ENCODE results near the gene DNAJB6. TPM values are rescaled to one million over a fixed set of nuclear protein-coding genes. Genes with fewer than 3 reads are reported as not detected.

DNAJB6 gene
- total and polyA plus RNA-seq, 7 experiments from 2014 or later = 79.8 to 219 (median 114) TPM

- Mint-ChIP-seq H3K27ac (no peak overlapping the region), H3K9me3 (no peaks in the 10 kb centered on the region), H3K4me1 (peaks cover 0 to 5% (median 0%) of the 10 kb centered on the region in 7 donors), H3K4me3 (no peak overlapping the region), H3K36me3 (peaks cover 0 to 30% (median 11%) of the 10 kb centered on the region in 5 donors), H3K27me3 (no peaks in the 10 kb centered on the region)
- ChIA-PET POLR2A (no interaction called here), CTCF (no interaction called here)
- intact Hi-C loops (cut with micrococcal nuclease) = no loop called here
- no peak for DNase-seq
- no peaks in the 10 kb centered on the region for H3K27me3 ChIP-seq (ENCODE audit: control insufficient read depth in 2 of 2, insufficient read depth in 2 of 2, low read length in 2 of 2)
- H3K4me3 ChIP-seq (ENCODE audit: low read length) = no peak overlapping the region
- peaks cover 0 to 58% (median 7%) of the 10 kb centered on the region in 3 experiments for H3K36me3 ChIP-seq (ENCODE audit: control insufficient read depth in 2 of 3, insufficient read depth in 3 of 3, low read length in 3 of 3)
- H3K4me1 ChIP-seq (ENCODE audit: control insufficient read depth in 2 of 2, insufficient read depth in 2 of 2, low read length in 2 of 2) = peaks cover 0 to 9% of the 10 kb centered on the region in 2 donors
- H3K27ac ChIP-seq (ENCODE audit: low read depth, low read length) = no peak overlapping the region
- no peaks in the 10 kb centered on the region for H3K9me3 ChIP-seq (ENCODE audit: control insufficient read depth in 2 of 3, low read length in 3 of 3)
- no peak for ATAC-seq
These were observed 78.7 kb downstream of the DNAJB6 start for GRCh38 chr7:157415486-157415885.

- Histone ChIP-seq H3K4me3 (ENCODE audit: low read length) (no peak overlapping the region), H3K27me3 (ENCODE audit: control insufficient read depth in 2 of 2, insufficient read depth in 2 of 2, low read length in 2 of 2) (no peaks in the 10 kb centered on the region), H3K27ac (ENCODE audit: low read depth, low read length) (no peak overlapping the region), H3K36me3 (ENCODE audit: control insufficient read depth in 2 of 3, insufficient read depth in 3 of 3, low read length in 3 of 3) (peaks cover 0 to 52% (median 7%) of the 10 kb centered on the region in 3 experiments), H3K9me3 (ENCODE audit: control insufficient read depth in 2 of 3, low read length in 3 of 3) (no peaks in the 10 kb centered on the region), H3K4me1 (ENCODE audit: control insufficient read depth in 2 of 2, insufficient read depth in 2 of 2, low read length in 2 of 2) (peaks cover 0 to 9% of the 10 kb centered on the region in 2 donors)
- ATAC-seq = no peak
- CTCF ChIA-PET = no interaction called here
- Mint-ChIP-seq H3K36me3 (peaks cover 0 to 29% (median 11%) of the 10 kb centered on the region in 5 donors), H3K27me3 (no peaks in the 10 kb centered on the region), H3K27ac (no peak overlapping the region), H3K9me3 (no peaks in the 10 kb centered on the region), H3K4me3 (no peak overlapping the region), H3K4me1 (peaks cover 0 to 5% (median 0%) of the 10 kb centered on the region in 7 donors)
- POLR2A ChIA-PET = no interaction called here
- intact Hi-C loops (cut with micrococcal nuclease) = no loop called here
- DNase-seq = no peak
These were observed 79.2 kb downstream of the DNAJB6 start for GRCh38 chr7:157416011-157416410.

- Mint-ChIP-seq H3K4me3 (no peak overlapping the region), H3K27me3 (no peaks in the 10 kb centered on the region), H3K36me3 (peaks cover 0 to 31% (median 11%) of the 10 kb centered on the region in 5 donors), H3K9me3 (no peaks in the 10 kb centered on the region), H3K27ac (no peak overlapping the region), H3K4me1 (peaks cover 0 to 4% (median 0%) of the 10 kb centered on the region in 7 donors)
- Histone ChIP-seq H3K4me1 (ENCODE audit: control insufficient read depth in 2 of 2, insufficient read depth in 2 of 2, low read length in 2 of 2) (no peaks in the 10 kb centered on the region), H3K9me3 (ENCODE audit: control insufficient read depth in 2 of 3, low read length in 3 of 3) (no peaks in the 10 kb centered on the region), H3K27me3 (ENCODE audit: control insufficient read depth in 2 of 2, insufficient read depth in 2 of 2, low read length in 2 of 2) (no peaks in the 10 kb centered on the region), H3K4me3 (ENCODE audit: low read length) (no peak overlapping the region), H3K36me3 (ENCODE audit: control insufficient read depth in 2 of 3, insufficient read depth in 3 of 3, low read length in 3 of 3) (peaks cover 0 to 33% (median 7%) of the 10 kb centered on the region in 3 experiments), H3K27ac (ENCODE audit: low read depth, low read length) (no peak overlapping the region)
- ATAC-seq (no peak), DNase-seq (no peak)
- ChIA-PET POLR2A (no interaction called here), CTCF (interaction anchor here (0.5 kb wide), 1 partner anchor 14 kb away, joined by 3 read pairs; no protein-coding TSS in a partner anchor)
- intact Hi-C loops (cut with micrococcal nuclease) = no loop called here
These were observed 81.6 kb downstream of the DNAJB6 start for GRCh38 chr7:157418204-157419034.

- Histone ChIP-seq H3K9me3 (ENCODE audit: control insufficient read depth in 2 of 3, low read length in 3 of 3) (no peaks in the 10 kb centered on the region), H3K27me3 (ENCODE audit: control insufficient read depth in 2 of 2, insufficient read depth in 2 of 2, low read length in 2 of 2) (no peaks in the 10 kb centered on the region), H3K4me1 (ENCODE audit: control insufficient read depth in 2 of 2, insufficient read depth in 2 of 2, low read length in 2 of 2) (no peaks in the 10 kb centered on the region), H3K36me3 (ENCODE audit: control insufficient read depth in 2 of 3, insufficient read depth in 3 of 3, low read length in 3 of 3) (peaks cover 0 to 33% (median 7%) of the 10 kb centered on the region in 3 experiments), H3K4me3 (ENCODE audit: low read length) (no peak overlapping the region), H3K27ac (ENCODE audit: low read depth, low read length) (no peak overlapping the region)
- intact Hi-C loops (cut with micrococcal nuclease) = no loop called here
- DNase-seq = no peak
- H3K27ac Mint-ChIP-seq = no peak overlapping the region
- ChIA-PET POLR2A (no interaction called here), CTCF (no interaction called here)
- no peak overlapping the region for H3K4me3 Mint-ChIP-seq
- no peaks in the 10 kb centered on the region for H3K9me3 Mint-ChIP-seq
- no peaks in the 10 kb centered on the region for H3K27me3 Mint-ChIP-seq
- peaks cover 0 to 31% (median 11%) of the 10 kb centered on the region in 5 donors for H3K36me3 Mint-ChIP-seq
- peaks cover 0 to 4% (median 0%) of the 10 kb centered on the region in 7 donors for H3K4me1 Mint-ChIP-seq
- no peak for ATAC-seq
These were observed 82.2 kb downstream of the DNAJB6 start for GRCh38 chr7:157419035-157419293.

- ChIA-PET POLR2A (no interaction called here), CTCF (no interaction called here)
- H3K27me3 Mint-ChIP-seq = no peaks in the 10 kb centered on the region
- no peaks in the 10 kb centered on the region for H3K9me3 ChIP-seq (ENCODE audit: control insufficient read depth in 2 of 3, low read length in 3 of 3)
- ATAC-seq = no peak
- H3K27ac ChIP-seq (ENCODE audit: low read depth, low read length) = no peak overlapping the region
- no peak overlapping the region for H3K4me3 ChIP-seq (ENCODE audit: low read length)
- peaks cover 0 to 9% (median under 1%) of the 10 kb centered on the region in 5 donors for H3K36me3 Mint-ChIP-seq
- no peaks in the 10 kb centered on the region for H3K9me3 Mint-ChIP-seq
- H3K36me3 ChIP-seq (ENCODE audit: control insufficient read depth in 2 of 3, insufficient read depth in 3 of 3, low read length in 3 of 3) = peaks cover 0 to 3% (median 0%) of the 10 kb centered on the region in 3 experiments
- peaks cover 0 to 2% (median 0%) of the 10 kb centered on the region in 7 donors for H3K4me1 Mint-ChIP-seq
- no peaks in the 10 kb centered on the region for H3K27me3 ChIP-seq (ENCODE audit: control insufficient read depth in 2 of 2, insufficient read depth in 2 of 2, low read length in 2 of 2)
- intact Hi-C loops (cut with micrococcal nuclease) = no loop called here
- H3K27ac Mint-ChIP-seq = no peak overlapping the region
- no peaks in the 10 kb centered on the region for H3K4me1 ChIP-seq (ENCODE audit: control insufficient read depth in 2 of 2, insufficient read depth in 2 of 2, low read length in 2 of 2)
- no peak overlapping the region for H3K4me3 Mint-ChIP-seq
- DNase-seq = no peak
These were observed 85.5 kb downstream of the DNAJB6 start for GRCh38 chr7:157422279-157422678.

- Histone ChIP-seq H3K4me3 (ENCODE audit: low read length) (no peak overlapping the region), H3K27me3 (ENCODE audit: control insufficient read depth in 2 of 2, insufficient read depth in 2 of 2, low read length in 2 of 2) (no peaks in the 10 kb centered on the region), H3K9me3 (ENCODE audit: control insufficient read depth in 2 of 3, low read length in 3 of 3) (no peaks in the 10 kb centered on the region), H3K27ac (ENCODE audit: low read depth, low read length) (no peak overlapping the region), H3K36me3 (ENCODE audit: control insufficient read depth in 2 of 3, insufficient read depth in 3 of 3, low read length in 3 of 3) (no peaks in the 10 kb centered on the region), H3K4me1 (ENCODE audit: control insufficient read depth in 2 of 2, insufficient read depth in 2 of 2, low read length in 2 of 2) (no peaks in the 10 kb centered on the region)
- ChIA-PET POLR2A (no interaction called here), CTCF (no interaction called here)
- no peaks in the 10 kb centered on the region for H3K27me3 Mint-ChIP-seq
- peaks cover 0 to 2% (median 0%) of the 10 kb centered on the region in 7 donors for H3K4me1 Mint-ChIP-seq
- ATAC-seq (no peak), DNase-seq (no peak)
- H3K27ac Mint-ChIP-seq = no peak overlapping the region
- H3K36me3 Mint-ChIP-seq = peaks cover 0 to 7% (median 0%) of the 10 kb centered on the region in 5 donors
- no peak overlapping the region for H3K4me3 Mint-ChIP-seq
- intact Hi-C loops (cut with micrococcal nuclease) = no loop called here
- no peaks in the 10 kb centered on the region for H3K9me3 Mint-ChIP-seq
These were observed 86.5 kb downstream of the DNAJB6 start for GRCh38 chr7:157423348-157423747.

Measured in naive thymus-derived CD4-positive, alpha-beta T cell (primary cell).